ENCODE data around the gene RBM46. TPM values are rescaled to one million over a fixed set of nuclear protein-coding genes. Genes with fewer than 3 reads are reported as not detected.

Gene RBM46
- total RNA-seq, 1 experiment from 2014 or later = not detected

DNA sequence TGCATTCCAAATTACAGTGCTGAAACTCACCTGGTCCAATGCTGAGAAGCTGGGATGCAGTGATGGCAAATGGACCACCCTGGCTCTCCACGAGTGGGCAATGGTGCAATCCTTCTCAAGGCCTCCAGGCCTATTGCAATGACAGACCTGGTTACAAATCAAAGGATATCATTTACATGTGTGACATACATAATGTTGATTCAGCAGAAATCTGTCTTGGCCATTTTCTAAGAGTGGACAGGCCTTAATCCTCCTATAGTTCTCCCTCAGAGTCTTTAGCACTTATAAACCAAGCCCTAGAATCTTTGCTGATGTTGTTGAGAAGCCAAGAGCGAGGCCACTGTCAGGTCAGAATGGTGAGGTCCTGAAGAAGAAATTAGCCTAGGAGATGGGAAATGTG lies 20.2 kb upstream of the RBM46 start:
- Histone ChIP-seq H3K4me3 (no peak overlapping the region), H3K4me1 (replicated peaks) (no peaks in the 10 kb centered on the region), H3K27ac (no peak overlapping the region), H3K9me3 (replicated peaks) (no peaks in the 10 kb centered on the region), H3K27me3 (replicated peaks) (no peaks in the 10 kb centered on the region), H3K36me3 (no peaks in the 10 kb centered on the region)
- DNase-seq (ENCODE audit: low read depth in 1 of 2, low spot score in 2 of 2) = no peak

- H3K4me3 ChIP-seq = no peak overlapping the region
- H3K4me1 ChIP-seq (replicated peaks) = no peaks in the 10 kb centered on the region
- H3K9me3 ChIP-seq (replicated peaks) = no peaks in the 10 kb centered on the region
- H3K27ac ChIP-seq = no peak overlapping the region
- no peaks in the 10 kb centered on the region for H3K27me3 ChIP-seq (replicated peaks)
- H3K36me3 ChIP-seq = no peaks in the 10 kb centered on the region
- no peak for DNase-seq (ENCODE audit: low read depth in 1 of 2, low spot score in 2 of 2)
Measured at GRCh38 chr4:154778264-154778663, 2.8 kb upstream of the RBM46 start.

DNA sequence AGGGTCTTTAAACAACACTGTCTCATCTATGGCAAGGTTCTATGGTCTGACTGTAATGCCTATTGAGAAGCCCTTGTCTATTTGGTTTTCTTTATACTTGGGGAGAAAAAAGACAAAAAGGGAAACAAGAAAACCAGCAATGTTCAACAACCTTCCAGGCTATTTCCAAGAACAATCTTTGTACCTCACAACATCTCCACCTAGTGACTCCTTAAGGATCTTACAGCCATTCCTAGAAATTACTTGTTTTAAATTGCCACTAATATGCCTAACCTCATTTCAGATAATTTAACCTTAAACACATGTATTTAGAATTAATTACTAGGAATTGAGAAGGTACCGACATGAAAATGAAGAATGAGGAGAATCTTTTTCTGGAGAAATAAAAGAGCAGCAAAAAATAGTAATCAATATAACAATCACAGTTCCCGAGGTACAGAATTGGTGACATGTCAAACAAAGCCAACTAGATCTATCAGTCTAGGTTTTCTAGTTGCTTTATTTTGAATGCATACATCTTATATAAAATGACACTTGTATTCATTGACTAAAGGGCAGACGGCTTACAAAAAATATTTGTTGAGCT lies 1.6 kb upstream of the RBM46 start:
- Histone ChIP-seq H3K4me1 (replicated peaks) (no peaks in the 10 kb centered on the region), H3K36me3 (no peaks in the 10 kb centered on the region), H3K27me3 (replicated peaks) (no peaks in the 10 kb centered on the region), H3K9me3 (replicated peaks) (no peaks in the 10 kb centered on the region), H3K4me3 (no peak overlapping the region), H3K27ac (no peak overlapping the region)
- DNase-seq (ENCODE audit: low read depth in 1 of 2, low spot score in 2 of 2) = no peak

GRCh38 chr4:154781983-154782293 lies 866 bp downstream of the RBM46 start:
- no peak for DNase-seq (ENCODE audit: low read depth in 1 of 2, low spot score in 2 of 2)
- Histone ChIP-seq H3K27me3 (replicated peaks) (no peaks in the 10 kb centered on the region), H3K27ac (no peak overlapping the region), H3K4me3 (no peak overlapping the region), H3K4me1 (replicated peaks) (no peaks in the 10 kb centered on the region), H3K9me3 (replicated peaks) (no peaks in the 10 kb centered on the region), H3K36me3 (no peaks in the 10 kb centered on the region)

- no peak for DNase-seq (ENCODE audit: low read depth in 1 of 2, low spot score in 2 of 2)
- Histone ChIP-seq H3K27me3 (replicated peaks) (no peaks in the 10 kb centered on the region), H3K9me3 (replicated peaks) (no peaks in the 10 kb centered on the region), H3K27ac (no peak overlapping the region), H3K4me3 (no peak overlapping the region), H3K4me1 (replicated peaks) (no peaks in the 10 kb centered on the region), H3K36me3 (no peaks in the 10 kb centered on the region)
Measured at GRCh38 chr4:154807042-154807630, 26.1 kb downstream of the RBM46 start.

DNA sequence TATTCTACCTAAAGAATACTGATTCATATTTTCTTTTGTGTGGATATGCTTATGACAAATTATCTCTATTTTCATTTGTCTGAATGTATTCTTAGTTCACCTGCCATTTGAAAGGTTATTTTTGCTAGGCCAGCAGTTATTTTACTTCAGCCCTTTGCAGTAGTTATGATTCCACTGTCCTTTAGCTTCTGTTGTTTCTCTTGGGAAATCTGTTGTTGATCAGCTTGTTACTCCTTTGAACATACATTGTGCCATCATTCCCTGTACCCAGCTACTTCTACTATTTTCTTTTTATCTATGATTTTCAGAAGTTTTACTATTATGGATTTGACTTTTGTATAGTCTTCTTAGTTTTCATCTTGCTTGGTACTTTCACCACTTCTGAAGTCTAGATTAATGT lies 37.2 kb downstream of the RBM46 start:
- H3K4me1 ChIP-seq (replicated peaks) = no peaks in the 10 kb centered on the region
- no peak overlapping the region for H3K4me3 ChIP-seq
- no peak overlapping the region for H3K27ac ChIP-seq
- no peaks in the 10 kb centered on the region for H3K9me3 ChIP-seq (replicated peaks)
- no peaks in the 10 kb centered on the region for H3K27me3 ChIP-seq (replicated peaks)
- H3K36me3 ChIP-seq = no peaks in the 10 kb centered on the region
- no peak for DNase-seq (ENCODE audit: low read depth in 1 of 2, low spot score in 2 of 2)

GRCh38 chr4:154822775-154823174 lies 41.7 kb downstream of the RBM46 start:
- Histone ChIP-seq H3K27me3 (replicated peaks) (no peaks in the 10 kb centered on the region), H3K27ac (no peak overlapping the region), H3K4me1 (replicated peaks) (no peaks in the 10 kb centered on the region), H3K4me3 (no peak overlapping the region), H3K9me3 (replicated peaks) (no peaks in the 10 kb centered on the region), H3K36me3 (no peaks in the 10 kb centered on the region)
- DNase-seq (ENCODE audit: low read depth in 1 of 2, low spot score in 2 of 2) = no peak

DNA sequence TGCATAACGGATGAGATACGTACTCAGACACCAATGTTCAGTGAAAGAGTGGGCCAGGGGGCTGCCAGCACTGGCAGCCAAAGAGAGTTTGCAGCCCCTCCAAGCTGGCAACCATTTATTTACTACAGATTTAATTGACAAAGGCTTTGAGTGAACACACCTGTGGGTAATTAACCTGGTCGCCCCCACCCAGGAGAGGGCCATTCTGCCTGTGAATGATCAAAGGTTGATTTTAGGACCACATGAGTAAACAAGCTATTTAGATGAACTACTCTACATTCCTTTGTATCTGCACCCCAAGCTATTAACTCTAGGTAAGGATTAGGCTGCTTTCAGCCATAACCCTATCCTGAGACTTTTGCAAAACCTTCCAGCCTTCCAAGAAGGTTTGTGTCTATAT lies 55.0 kb downstream of the RBM46 start:
- Histone ChIP-seq H3K27ac (no peak overlapping the region), H3K27me3 (replicated peaks) (no peaks in the 10 kb centered on the region), H3K4me3 (no peak overlapping the region), H3K9me3 (replicated peaks) (no peaks in the 10 kb centered on the region), H3K36me3 (no peaks in the 10 kb centered on the region), H3K4me1 (replicated peaks) (no peaks in the 10 kb centered on the region)
- no peak for DNase-seq (ENCODE audit: low read depth in 1 of 2, low spot score in 2 of 2)

DNA sequence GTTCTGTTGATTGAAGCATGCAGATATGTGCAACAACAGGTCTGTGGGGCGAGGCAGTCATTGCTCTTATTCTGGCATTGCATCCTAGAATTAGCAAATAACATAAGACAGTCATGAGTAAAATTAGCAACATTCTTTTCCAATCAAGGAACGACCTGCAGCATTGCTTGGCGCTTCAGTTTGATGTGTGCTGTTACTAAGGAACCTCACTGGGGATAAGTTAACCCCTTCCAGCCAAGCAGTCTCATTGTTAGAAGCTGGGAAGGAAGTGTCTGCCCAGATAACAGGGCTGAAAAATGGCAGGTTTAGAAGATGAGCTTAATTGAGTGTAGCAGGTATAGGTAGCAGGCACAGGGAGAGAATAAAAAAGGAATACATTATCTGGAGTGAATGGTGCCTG lies 55.4 kb downstream of the RBM46 start:
- DNase-seq (ENCODE audit: low read depth in 1 of 2, low spot score in 2 of 2) = no peak
- Histone ChIP-seq H3K9me3 (replicated peaks) (no peaks in the 10 kb centered on the region), H3K27me3 (replicated peaks) (no peaks in the 10 kb centered on the region), H3K36me3 (no peaks in the 10 kb centered on the region), H3K27ac (no peak overlapping the region), H3K4me1 (replicated peaks) (no peaks in the 10 kb centered on the region), H3K4me3 (no peak overlapping the region)

GRCh38 chr4:154838155-154838554 lies 57.1 kb downstream of the RBM46 start:
- Histone ChIP-seq H3K4me3 (no peak overlapping the region), H3K9me3 (replicated peaks) (no peaks in the 10 kb centered on the region), H3K36me3 (no peaks in the 10 kb centered on the region), H3K27me3 (replicated peaks) (no peaks in the 10 kb centered on the region), H3K27ac (no peak overlapping the region), H3K4me1 (replicated peaks) (no peaks in the 10 kb centered on the region)
- no peak for DNase-seq (ENCODE audit: low read depth in 1 of 2, low spot score in 2 of 2)

DNA sequence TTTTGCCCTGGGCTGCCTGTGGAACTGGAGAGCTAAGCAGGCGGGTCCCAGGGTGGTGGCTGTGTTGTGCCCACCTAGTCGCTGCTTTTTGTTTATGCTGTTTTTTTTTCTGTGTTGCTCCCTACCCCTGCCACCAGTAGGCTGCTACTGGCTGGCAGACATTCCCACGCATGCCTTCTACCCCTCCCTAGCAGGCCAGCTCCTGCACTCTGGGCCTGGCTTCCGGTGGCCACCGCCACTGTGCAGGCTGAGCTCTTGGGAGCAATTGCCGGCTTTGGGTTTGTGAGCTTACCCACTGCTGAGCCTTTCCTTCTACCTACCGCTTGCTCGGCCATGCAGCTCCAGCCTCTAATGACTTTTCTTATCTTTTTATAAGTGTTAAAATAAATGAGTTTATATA lies 57.6 kb downstream of the RBM46 start:
- no peak for DNase-seq (ENCODE audit: low read depth in 1 of 2, low spot score in 2 of 2)
- Histone ChIP-seq H3K4me3 (no peak overlapping the region), H3K27me3 (replicated peaks) (no peaks in the 10 kb centered on the region), H3K36me3 (no peaks in the 10 kb centered on the region), H3K4me1 (replicated peaks) (no peaks in the 10 kb centered on the region), H3K27ac (no peak overlapping the region), H3K9me3 (replicated peaks) (no peaks in the 10 kb centered on the region)

GRCh38 chr4:154854362-154854761 lies 73.3 kb downstream of the RBM46 start:
- no peak overlapping the region for H3K4me3 ChIP-seq
- no peaks in the 10 kb centered on the region for H3K27me3 ChIP-seq (replicated peaks)
- DNase-seq (ENCODE audit: low read depth in 1 of 2, low spot score in 2 of 2) = no peak
- no peak overlapping the region for H3K27ac ChIP-seq
- H3K9me3 ChIP-seq (replicated peaks) = no peaks in the 10 kb centered on the region
- H3K4me1 ChIP-seq (replicated peaks) = no peaks in the 10 kb centered on the region
- H3K36me3 ChIP-seq = no peaks in the 10 kb centered on the region

DNA sequence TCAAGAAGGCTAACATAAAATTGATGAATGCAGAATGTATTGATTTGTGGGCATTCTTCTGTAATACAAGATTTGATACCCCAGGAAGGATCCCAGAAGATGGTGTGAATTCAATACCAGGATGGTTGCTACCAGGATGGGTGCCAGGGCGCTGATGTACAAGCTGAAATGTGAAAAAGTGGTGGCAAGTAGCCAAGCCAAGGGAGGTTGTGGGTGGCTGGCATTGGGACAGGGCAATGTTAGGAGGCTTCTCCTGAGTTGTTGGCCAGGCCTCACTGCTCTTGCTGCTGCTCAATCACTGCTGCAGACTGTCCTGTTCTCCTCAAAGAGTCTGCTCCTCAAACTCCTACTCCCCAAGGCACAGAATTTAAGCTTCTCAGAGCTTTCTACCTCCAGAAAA lies 77.1 kb downstream of the RBM46 start:
- H3K4me3 ChIP-seq = no peak overlapping the region
- no peak for DNase-seq (ENCODE audit: low read depth in 1 of 2, low spot score in 2 of 2)
- H3K27me3 ChIP-seq (replicated peaks) = no peaks in the 10 kb centered on the region

GRCh38 chr4:154868414-154869194 lies 87.5 kb downstream of the RBM46 start:
- no peak for DNase-seq (ENCODE audit: low read depth in 1 of 2, low spot score in 2 of 2)
- Histone ChIP-seq H3K4me3 (no peak overlapping the region), H3K9me3 (replicated peaks) (no peaks in the 10 kb centered on the region), H3K4me1 (replicated peaks) (no peaks in the 10 kb centered on the region), H3K36me3 (no peaks in the 10 kb centered on the region), H3K27me3 (replicated peaks) (no peaks in the 10 kb centered on the region), H3K27ac (no peak overlapping the region)

More for the DNA sequence above, 77.1 kb downstream of the RBM46 start:
- Histone ChIP-seq H3K4me1 (replicated peaks) (no peaks in the 10 kb centered on the region), H3K9me3 (replicated peaks) (no peaks in the 10 kb centered on the region; the same call in 1 of the 2 replicates), H3K36me3 (no peaks in the 10 kb centered on the region), H3K27ac (no peak overlapping the region)

Measured in SJSA1 (cell line).